Stimulated activated CD8-positive, alpha-beta memory T cell treated with anti-CD3 and anti-CD28 coated beads, Interleukin-12 subunit alpha, Interleukin-12 subunit beta, amount 100 ng/mL, for 24 hours (primary cell): Measurements from ENCODE around the gene TNP2.

Experiments
- DNase-seq: peaks from one replicate; pipeline ENCODE4 v3.0.0-alpha.2; 2020; ENCODE audit errors: extremely low read depth

TNP2 gene

GRCh38 chr16:11268921-11269375, at the start of gene TNP2:
TSS of gene TNP2 (minus strand) at chr16:11269325. CDS start at chr16:11269262, 63 bp downstream.
- no peak for DNase-seq

GRCh38 chr16:11318817-11319216, 49.7 kb upstream of the TNP2 start:
- DNase-seq, result no peak

- no peak for DNase-seq
These were observed 47.3 kb upstream of the TNP2 start for GRCh38 chr16:11316331-11317015.

- no peak for DNase-seq
These were observed 46.4 kb upstream of the TNP2 start for GRCh38 chr16:11315510-11315909.

- DNase-seq, result no peak
These were observed 45.3 kb upstream of the TNP2 start for GRCh38 chr16:11314309-11314894.

- DNase-seq, result no peak
These were observed 44.6 kb upstream of the TNP2 start for GRCh38 chr16:11313493-11314308.

GRCh38 chr16:11312718-11313492, 43.8 kb upstream of the TNP2 start:
- DNase-seq, result no peak

- DNase-seq, result no peak
These were observed 42.0 kb upstream of the TNP2 start for GRCh38 chr16:11310997-11311561.

GRCh38 chr16:11310634-11310977, 41.5 kb upstream of the TNP2 start:
- DNase-seq, result no peak

- DNase-seq, result no peak
These were observed 40.9 kb upstream of the TNP2 start for GRCh38 chr16:11309895-11310633.

GRCh38 chr16:11308493-11309283, 39.6 kb upstream of the TNP2 start:
- DNase-seq, result no peak

- no peak for DNase-seq
These were observed 38.7 kb upstream of the TNP2 start for GRCh38 chr16:11307639-11308492.

- no peak for DNase-seq
These were observed 38.0 kb upstream of the TNP2 start for GRCh38 chr16:11306997-11307638.

GRCh38 chr16:11306381-11306780, 37.3 kb upstream of the TNP2 start:
- DNase-seq, result no peak

- no peak for DNase-seq
These were observed 34.4 kb upstream of the TNP2 start for GRCh38 chr16:11303405-11304138.

GRCh38 chr16:11302977-11303376, 33.9 kb upstream of the TNP2 start:
- no peak for DNase-seq

- DNase-seq, result no peak
These were observed 32.7 kb upstream of the TNP2 start for GRCh38 chr16:11301645-11302501.
